Nephron progenitor cell (in vitro differentiated cells): ENCODE measurements around the gene REG1A.

ENCODE experiments used
- DNase-seq: peaks from one replicate; pipeline ENCODE4 v3.0.0; 2021
- H3K27ac Mint-ChIP-seq: 2 replicates; pipeline ENCODE4 v1.8.0; 2021; ENCODE audit warnings: mild to moderate bottlenecking, moderate library complexity, mixed read lengths
- H3K27me3 Mint-ChIP-seq: 2 replicates; pipeline ENCODE4 v1.8.0; 2021; ENCODE audit warnings: mild to moderate bottlenecking, low read depth, mixed read lengths; ENCODE audit not compliant: poor library complexity
- H3K36me3 Mint-ChIP-seq: 2 replicates; pipeline ENCODE4 v1.8.0; 2021; ENCODE audit warnings: low read depth, mixed read lengths
- H3K4me1 Mint-ChIP-seq: 2 replicates; pipeline ENCODE4 v1.8.0; 2021; ENCODE audit warnings: mixed read lengths
- H3K4me3 Mint-ChIP-seq: 2 replicates; pipeline ENCODE4 v1.8.0; 2021; ENCODE audit warnings: mild to moderate bottlenecking, moderate library complexity, mixed read lengths
- H3K9me3 Mint-ChIP-seq: 2 replicates; pipeline ENCODE4 v1.8.0; 2021; ENCODE audit warnings: mild to moderate bottlenecking, moderate library complexity, mixed read lengths
- TF ChIP-seq, protein P1 (sequence below): fragments of 200-600 bp; sonication (generic); IDR thresholded peaks from 2 replicates; pipeline ENCODE4 v1.5.0; 2021; ENCODE audit warnings: antibody characterized with exemption

The REG1A gene

DNA sequence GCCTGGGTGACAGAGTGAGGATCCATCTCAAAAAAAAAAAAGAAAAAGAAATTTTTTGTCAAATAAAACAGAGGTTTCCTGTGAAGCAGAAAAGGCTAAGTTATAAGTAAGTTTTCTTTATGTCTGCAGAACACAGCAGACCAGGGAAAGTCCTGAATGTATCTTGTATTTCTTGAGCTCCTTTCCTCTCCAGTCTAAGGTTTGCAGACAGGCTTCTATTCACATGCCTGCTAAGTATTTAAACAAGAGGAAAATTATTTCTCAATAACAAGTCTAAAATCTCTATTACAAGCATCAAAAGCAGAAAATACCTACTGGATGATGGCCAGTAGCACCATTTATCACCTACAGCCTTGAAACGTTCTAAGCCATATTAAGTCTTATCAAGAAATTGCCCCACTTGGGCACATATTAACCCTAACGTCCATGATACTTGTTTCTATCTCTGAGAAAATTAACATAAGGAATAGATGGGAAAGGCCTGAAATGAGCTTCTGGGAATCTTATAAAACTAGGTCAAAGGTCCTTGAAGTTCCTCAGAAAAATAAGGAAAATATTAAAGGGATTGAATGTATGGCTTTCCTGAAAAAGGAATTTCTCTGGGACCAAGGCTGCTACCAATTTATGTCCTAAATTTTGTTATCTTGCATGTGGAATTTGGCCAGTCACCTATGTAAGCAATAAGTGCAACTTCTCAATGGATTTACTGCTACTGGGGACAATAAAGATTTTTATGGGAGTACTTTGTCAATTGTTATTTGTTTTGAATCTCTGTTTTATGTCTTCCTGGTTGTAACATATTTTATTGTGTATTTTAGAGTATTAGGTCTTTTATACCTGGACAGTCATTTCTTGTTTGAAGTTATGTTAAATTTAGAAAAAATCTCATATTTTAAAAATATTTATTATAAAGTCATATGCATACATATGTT, 3.0 kb upstream of the REG1A start:
- DNase-seq: no peak
- no peak overlapping the region for H3K4me3 Mint-ChIP-seq
- H3K36me3 Mint-ChIP-seq: no peaks in the 10 kb centered on the region
- no peaks in the 10 kb centered on the region for H3K4me1 Mint-ChIP-seq
- TF ChIP-seq, protein P1, sequence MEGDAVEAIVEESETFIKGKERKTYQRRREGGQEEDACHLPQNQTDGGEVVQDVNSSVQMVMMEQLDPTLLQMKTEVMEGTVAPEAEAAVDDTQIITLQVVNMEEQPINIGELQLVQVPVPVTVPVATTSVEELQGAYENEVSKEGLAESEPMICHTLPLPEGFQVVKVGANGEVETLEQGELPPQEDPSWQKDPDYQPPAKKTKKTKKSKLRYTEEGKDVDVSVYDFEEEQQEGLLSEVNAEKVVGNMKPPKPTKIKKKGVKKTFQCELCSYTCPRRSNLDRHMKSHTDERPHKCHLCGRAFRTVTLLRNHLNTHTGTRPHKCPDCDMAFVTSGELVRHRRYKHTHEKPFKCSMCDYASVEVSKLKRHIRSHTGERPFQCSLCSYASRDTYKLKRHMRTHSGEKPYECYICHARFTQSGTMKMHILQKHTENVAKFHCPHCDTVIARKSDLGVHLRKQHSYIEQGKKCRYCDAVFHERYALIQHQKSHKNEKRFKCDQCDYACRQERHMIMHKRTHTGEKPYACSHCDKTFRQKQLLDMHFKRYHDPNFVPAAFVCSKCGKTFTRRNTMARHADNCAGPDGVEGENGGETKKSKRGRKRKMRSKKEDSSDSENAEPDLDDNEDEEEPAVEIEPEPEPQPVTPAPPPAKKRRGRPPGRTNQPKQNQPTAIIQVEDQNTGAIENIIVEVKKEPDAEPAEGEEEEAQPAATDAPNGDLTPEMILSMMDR: no peak
- no peaks in the 10 kb centered on the region for H3K27me3 Mint-ChIP-seq
- no peak overlapping the region for H3K27ac Mint-ChIP-seq
- H3K9me3 Mint-ChIP-seq: peaks cover 8% of the 10 kb centered on the region

DNA sequence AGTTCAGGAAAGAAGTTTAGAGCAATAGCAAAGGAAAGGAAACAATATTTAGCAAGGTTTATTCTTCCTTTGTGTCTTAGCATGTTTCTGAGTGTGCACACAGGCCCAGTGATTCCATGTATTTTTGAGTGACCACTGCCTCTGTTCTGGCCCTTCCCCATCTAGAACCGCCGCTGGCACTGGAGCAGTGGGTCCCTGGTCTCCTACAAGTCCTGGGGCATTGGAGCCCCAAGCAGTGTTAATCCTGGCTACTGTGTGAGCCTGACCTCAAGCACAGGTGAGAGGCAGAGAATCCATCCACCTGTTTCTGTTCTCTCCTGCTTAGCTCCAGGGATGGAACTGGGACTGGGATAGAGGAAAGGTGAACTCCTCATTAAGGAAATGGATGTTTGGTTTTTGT, 2.4 kb downstream of the REG1A start:
- Mint-ChIP-seq H3K36me3 (no peaks in the 10 kb centered on the region), H3K4me1 (peaks cover 5% of the 10 kb centered on the region), H3K9me3 (peaks cover 3% of the 10 kb centered on the region), H3K27ac (no peak overlapping the region), H3K4me3 (no peak overlapping the region), H3K27me3 (no peaks in the 10 kb centered on the region)
- TF ChIP-seq, protein P1: no peak
- DNase-seq: no peak

DNA sequence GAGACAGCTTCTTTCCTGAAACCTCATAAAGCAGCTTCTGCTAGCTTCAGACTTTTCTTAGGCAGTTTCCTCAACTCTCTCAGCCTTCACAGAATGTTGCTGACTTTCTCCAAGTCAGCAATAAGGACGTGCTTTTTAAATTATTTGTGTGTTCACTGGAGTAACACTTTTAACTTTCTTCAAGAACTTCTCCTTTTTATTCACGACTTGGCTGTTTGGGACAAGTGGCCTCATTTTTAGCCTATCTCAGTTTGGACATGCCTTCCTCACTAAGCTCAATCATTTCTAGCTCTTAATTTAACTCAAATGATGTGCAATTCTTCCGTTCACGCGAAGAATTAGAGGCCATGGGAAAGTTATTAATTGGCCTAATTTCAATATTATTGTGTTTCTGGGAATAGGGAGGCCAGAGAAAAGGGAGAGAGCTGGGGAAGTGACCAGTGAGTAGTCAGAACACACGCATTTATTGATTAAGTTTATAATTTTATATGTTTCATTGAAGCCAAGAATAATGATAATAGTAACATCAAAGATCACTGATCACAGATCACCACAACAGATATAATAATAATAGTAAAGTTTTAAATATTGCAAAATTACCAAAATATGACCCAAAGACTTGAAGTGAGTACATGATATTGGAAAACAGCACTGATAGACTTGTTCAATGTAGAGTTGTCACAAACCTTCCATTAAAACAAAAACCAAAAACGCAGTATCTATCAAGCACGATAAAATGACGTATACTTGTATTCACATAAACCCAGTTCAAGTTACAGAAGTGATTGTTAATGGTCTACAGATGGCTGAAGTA, 4.8 kb downstream of the REG1A start:
- peaks cover 17% of the 10 kb centered on the region for H3K4me1 Mint-ChIP-seq
- no peak for DNase-seq
- H3K4me3 Mint-ChIP-seq: no peak overlapping the region
- TF ChIP-seq, protein P1: no peak
- no peaks in the 10 kb centered on the region for H3K9me3 Mint-ChIP-seq
- H3K27me3 Mint-ChIP-seq: no peaks in the 10 kb centered on the region
- no peaks in the 10 kb centered on the region for H3K36me3 Mint-ChIP-seq
- H3K27ac Mint-ChIP-seq: no peak overlapping the region

DNA sequence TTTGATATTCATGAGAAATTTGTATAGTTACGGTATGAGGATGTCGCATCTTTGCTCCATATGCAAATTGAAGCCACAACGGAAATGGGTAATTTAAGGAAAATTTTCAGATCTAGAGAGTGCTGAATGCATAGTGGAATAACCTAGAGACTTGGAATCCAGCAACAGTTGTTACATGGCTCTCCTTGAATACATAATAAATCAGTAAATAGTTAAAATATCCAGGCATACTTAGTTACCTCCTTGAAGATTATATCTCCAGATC, 5.4 kb downstream of the REG1A start:
- H3K36me3 Mint-ChIP-seq: no peaks in the 10 kb centered on the region
- TF ChIP-seq, protein P1: no peak
- no peak overlapping the region for H3K27ac Mint-ChIP-seq
- H3K4me1 Mint-ChIP-seq: peaks cover 23% of the 10 kb centered on the region
- no peak overlapping the region for H3K4me3 Mint-ChIP-seq
- H3K27me3 Mint-ChIP-seq: no peaks in the 10 kb centered on the region
- H3K9me3 Mint-ChIP-seq: no peaks in the 10 kb centered on the region
- no peak for DNase-seq

DNA sequence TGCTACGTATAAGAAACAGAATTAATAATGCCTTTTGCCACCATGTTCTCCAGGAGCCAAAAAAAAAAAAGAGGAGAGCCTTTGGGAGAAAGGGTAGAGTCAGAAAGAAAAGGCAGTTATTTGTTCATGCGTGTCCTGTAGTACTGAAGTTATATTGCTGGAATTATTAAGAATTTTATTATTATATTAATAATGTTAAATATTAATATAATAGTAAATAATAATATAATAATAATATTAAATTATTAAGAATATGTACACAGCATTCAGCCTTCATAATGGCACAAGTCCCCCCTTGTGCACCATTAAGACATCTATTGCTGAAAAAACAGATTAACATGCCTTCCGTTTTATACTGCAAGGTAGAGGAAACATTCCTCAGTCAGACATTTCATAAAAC, 8.1 kb downstream of the REG1A start:
- H3K36me3 Mint-ChIP-seq: no peaks in the 10 kb centered on the region
- no peaks in the 10 kb centered on the region for H3K27me3 Mint-ChIP-seq
- H3K9me3 Mint-ChIP-seq: no peaks in the 10 kb centered on the region
- peaks cover 35% of the 10 kb centered on the region for H3K4me1 Mint-ChIP-seq
- H3K4me3 Mint-ChIP-seq: no peak overlapping the region
- DNase-seq: no peak
- no peak overlapping the region for H3K27ac Mint-ChIP-seq
- TF ChIP-seq, protein P1: no peak
